ENCODE measurements around the gene CRX.
"Not testable (repeated sequence)": the region's sequence is repeated elsewhere in the genome, so short reads cannot be mapped to it uniquely, and the experiment has no call there.

Gene CRX

GRCh38 chr19:47821460-47822020, at the start of gene CRX:
CRX (plus strand) TSS chr19:47821937; CDS start chr19:47834444, 12,507 bp downstream.
- no peak for DNase-seq

GRCh38 chr19:47776568-47776967, 45.2 kb upstream of the CRX start:
- DNase-seq, result no peak

- not testable (repeated sequence) for DNase-seq
These were observed 44.3 kb upstream of the CRX start for GRCh38 chr19:47777245-47778048.

GRCh38 chr19:47778049-47778953, 43.4 kb upstream of the CRX start, which contains the start of gene SELENOW:
SELENOW (plus strand) TSS chr19:47778703; CDS start chr19:47778786, 83 bp downstream.
- peak; percentile 83 for DNase-seq

GRCh38 chr19:47778954-47779351, 42.8 kb upstream of the CRX start:
- DNase-seq, result peak; percentile 21

GRCh38 chr19:47779524-47780214, 42.1 kb upstream of the CRX start:
- DNase-seq, result no peak

GRCh38 chr19:47780215-47780551, 41.6 kb upstream of the CRX start:
- no peak for DNase-seq

GRCh38 chr19:47781590-47782262, 40.0 kb upstream of the CRX start:
- DNase-seq, result no peak

- DNase-seq, result no peak
These were observed 35.2 kb upstream of the CRX start for GRCh38 chr19:47786566-47786965.

- not testable (repeated sequence) for DNase-seq
These were observed 34.4 kb upstream of the CRX start for GRCh38 chr19:47787307-47787706.

GRCh38 chr19:47789811-47790210, 31.9 kb upstream of the CRX start:
- DNase-seq, result not testable (repeated sequence)

GRCh38 chr19:47790398-47790814, 31.3 kb upstream of the CRX start:
- peak; percentile 85 for DNase-seq

GRCh38 chr19:47792616-47793015, 29.1 kb upstream of the CRX start:
- no peak for DNase-seq

- DNase-seq, result no peak
These were observed 27.2 kb upstream of the CRX start for GRCh38 chr19:47794526-47794925.

- DNase-seq, result no peak
These were observed 25.0 kb upstream of the CRX start for GRCh38 chr19:47796785-47797184.

- no peak for DNase-seq
These were observed 23.5 kb upstream of the CRX start for GRCh38 chr19:47797996-47798903.

- DNase-seq, result no peak
These were observed 22.9 kb upstream of the CRX start for GRCh38 chr19:47798904-47799266.

- DNase-seq, result no peak
These were observed 20.5 kb upstream of the CRX start for GRCh38 chr19:47801270-47801669.

GRCh38 chr19:47802521-47803043, 19.2 kb upstream of the CRX start:
- DNase-seq, result no peak

- DNase-seq, result not testable (repeated sequence)
These were observed 18.6 kb upstream of the CRX start for GRCh38 chr19:47803148-47803547.

- not testable (repeated sequence) for DNase-seq
These were observed 18.1 kb upstream of the CRX start for GRCh38 chr19:47803671-47804070.

All from activated CD4-positive, alpha-beta T cell treated with anti-CD3 and anti-CD28 coated beads, Interleukin-2, amount 50 U/mL, for 16 hours (primary cell).